ENCODE measurements around the gene VANGL1. TPM values are rescaled to one million over a fixed set of nuclear protein-coding genes. Genes with fewer than 3 reads are reported as not detected.

Gene VANGL1
- total and polyA plus RNA-seq, 2 of the 13 experiments (the other 11 are each of a cell fraction or from before 2014, with no cell fraction given): 5.3 to 9.4 TPM

GRCh38 chr1:115712911-115713609, 71.3 kb downstream of the VANGL1 start:
- WGBS (ENCODE audit: low lambda C conversion rate): 87% methylated on average over 8 of the region's 10 CpGs

More at GRCh38 chr1:115712911-115713609, 71.3 kb downstream of the VANGL1 start:
- in situ Hi-C loops (cut with HindIII; ENCODE audit: extremely low pct_ligation_motif_present, low pct_unique_long_range_greater_than_20kb) (no loop called here), intact Hi-C loops (cut with micrococcal nuclease; ENCODE audit: unreplicated experiment) (no loop called here)
- Histone ChIP-seq H3K79me2 (ENCODE audit: insufficient read depth, low read length) (no peaks in the 10 kb centered on the region), H3K4me2 (ENCODE audit: low read depth, low read length) (no peak overlapping the region), H3K4me1 (ENCODE audit: insufficient read depth, low read length) (peaks cover 47% of the 10 kb centered on the region), H3K9ac (ENCODE audit: insufficient read depth, low read depth, low read length) (no peak overlapping the region), H3K4me3 (replicated peaks in 1 of 3; ENCODE audit: insufficient read depth in 1 of 3, low read depth in 2 of 3, low read length in 3 of 3) (no peak overlapping the region), H4K20me1 (ENCODE audit: insufficient read depth, low read length) (no peaks in the 10 kb centered on the region), H3K27me3 (ENCODE audit: control insufficient read depth in 1 of 2, insufficient read depth in 2 of 2, low read length in 2 of 2) (no peaks in the 10 kb centered on the region), H3K9me3 (ENCODE audit: low read length) (no peaks in the 10 kb centered on the region), H2AFZ (ENCODE audit: low read length) (no peak overlapping the region), H3K27ac (ENCODE audit: extremely low read length, insufficient read depth, low read length) (no peak overlapping the region), H3K36me3 (replicated peaks in 1 of 2; ENCODE audit: control insufficient read depth in 1 of 2, insufficient read depth in 2 of 2, low read length in 2 of 2) (no peaks in the 10 kb centered on the region)
- no TSS peak for BruUV-seq (replicated peaks)
- ATAC-seq: peak; percentile 28
- FAIRE-seq: no peak
- ChIA-PET POLR2A (no interaction called here), CTCF (ENCODE audit: low intra/inter-chr PET ratio, low total read pairs) (no interaction called here)
- DNase-seq (ENCODE audit: low spot score): no peak
- TF ChIP-seq, protein P1, sequence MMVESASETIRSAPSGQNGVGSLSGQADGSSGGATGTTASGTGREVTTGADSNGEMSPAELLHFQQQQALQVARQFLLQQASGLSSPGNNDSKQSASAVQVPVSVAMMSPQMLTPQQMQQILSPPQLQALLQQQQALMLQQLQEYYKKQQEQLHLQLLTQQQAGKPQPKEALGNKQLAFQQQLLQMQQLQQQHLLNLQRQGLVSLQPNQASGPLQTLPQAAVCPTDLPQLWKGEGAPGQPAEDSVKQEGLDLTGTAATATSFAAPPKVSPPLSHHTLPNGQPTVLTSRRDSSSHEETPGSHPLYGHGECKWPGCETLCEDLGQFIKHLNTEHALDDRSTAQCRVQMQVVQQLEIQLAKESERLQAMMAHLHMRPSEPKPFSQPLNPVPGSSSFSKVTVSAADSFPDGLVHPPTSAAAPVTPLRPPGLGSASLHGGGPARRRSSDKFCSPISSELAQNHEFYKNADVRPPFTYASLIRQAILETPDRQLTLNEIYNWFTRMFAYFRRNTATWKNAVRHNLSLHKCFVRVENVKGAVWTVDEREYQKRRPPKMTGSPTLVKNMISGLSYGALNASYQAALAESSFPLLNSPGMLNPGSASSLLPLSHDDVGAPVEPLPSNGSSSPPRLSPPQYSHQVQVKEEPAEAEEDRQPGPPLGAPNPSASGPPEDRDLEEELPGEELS (CRISPR knock-in tag; IDR thresholded peaks at IDR 0.05): no peak
- TF ChIP-seq ZBTB46 (CRISPR knock-in tag; IDR thresholded peaks at IDR 0.05; ENCODE audit: borderline replicate concordance): no peak
- TF ChIP-seq, protein P2, sequence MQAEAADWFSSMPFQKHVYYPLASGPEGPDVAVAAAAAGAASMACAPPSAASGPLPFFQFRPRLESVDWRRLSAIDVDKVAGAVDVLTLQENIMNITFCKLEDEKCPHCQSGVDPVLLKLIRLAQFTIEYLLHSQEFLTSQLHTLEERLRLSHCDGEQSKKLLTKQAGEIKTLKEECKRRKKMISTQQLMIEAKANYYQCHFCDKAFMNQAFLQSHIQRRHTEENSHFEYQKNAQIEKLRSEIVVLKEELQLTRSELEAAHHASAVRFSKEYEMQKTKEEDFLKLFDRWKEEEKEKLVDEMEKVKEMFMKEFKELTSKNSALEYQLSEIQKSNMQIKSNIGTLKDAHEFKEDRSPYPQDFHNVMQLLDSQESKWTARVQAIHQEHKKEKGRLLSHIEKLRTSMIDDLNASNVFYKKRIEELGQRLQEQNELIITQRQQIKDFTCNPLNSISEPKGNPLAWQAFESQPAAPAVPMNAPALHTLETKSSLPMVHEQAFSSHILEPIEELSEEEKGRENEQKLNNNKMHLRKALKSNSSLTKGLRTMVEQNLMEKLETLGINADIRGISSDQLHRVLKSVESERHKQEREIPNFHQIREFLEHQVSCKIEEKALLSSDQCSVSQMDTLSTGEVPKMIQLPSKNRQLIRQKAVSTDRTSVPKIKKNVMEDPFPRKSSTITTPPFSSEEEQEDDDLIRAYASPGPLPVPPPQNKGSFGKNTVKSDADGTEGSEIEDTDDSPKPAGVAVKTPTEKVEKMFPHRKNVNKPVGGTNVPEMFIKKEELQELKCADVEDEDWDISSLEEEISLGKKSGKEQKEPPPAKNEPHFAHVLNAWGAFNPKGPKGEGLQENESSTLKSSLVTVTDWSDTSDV (CRISPR knock-in tag; IDR thresholded peaks at IDR 0.05): no peak
- no peak for TF ChIP-seq ARID3A (IDR thresholded peaks at IDR 0.05; ENCODE audit: low read depth, low read length)
- TF ChIP-seq, protein P3, sequence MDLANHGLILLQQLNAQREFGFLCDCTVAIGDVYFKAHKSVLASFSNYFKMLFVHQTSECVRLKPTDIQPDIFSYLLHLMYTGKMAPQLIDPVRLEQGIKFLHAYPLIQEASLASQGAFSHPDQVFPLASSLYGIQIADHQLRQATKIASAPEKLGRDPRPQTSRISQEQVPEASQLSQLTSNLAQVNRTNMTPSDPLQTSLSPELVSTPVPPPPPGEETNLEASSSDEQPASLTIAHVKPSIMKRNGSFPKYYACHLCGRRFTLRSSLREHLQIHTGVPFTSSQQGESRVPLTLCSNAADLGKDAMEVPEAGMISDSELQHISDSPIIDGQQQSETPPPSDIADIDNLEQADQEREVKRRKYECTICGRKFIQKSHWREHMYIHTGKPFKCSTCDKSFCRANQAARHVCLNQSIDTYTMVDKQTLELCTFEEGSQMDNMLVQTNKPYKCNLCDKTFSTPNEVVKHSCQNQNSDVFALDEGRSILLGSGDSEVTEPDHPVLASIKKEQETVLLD (CRISPR knock-in tag; IDR thresholded peaks at IDR 0.05; ENCODE audit: low read depth): no peak
- no peak for TF ChIP-seq ZNF879 (CRISPR knock-in tag; IDR thresholded peaks at IDR 0.05)
- TF ChIP-seq KLF12 (CRISPR knock-in tag; IDR thresholded peaks at IDR 0.05; ENCODE audit: borderline replicate concordance): no peak
